Parathyroid adenoma (tissue), 2 donors: ENCODE measurements around the gene USB1.
A peak's percentile ranks its signal among the peaks of the same experiment; 100 is the strongest.

ENCODE experiments used
- H2AFZ ChIP-seq: fragments of 300-600 bp; sonication (generic); one replicate; pipeline ENCODE4 v1.7.0; 2017; ENCODE audit warnings: antibody characterized with exemption, mild to moderate bottlenecking
- H3K27ac ChIP-seq: fragments of 300-600 bp; sonication (generic); one replicate; pipeline ENCODE4 v1.7.0; 2017
- H3K27me3 ChIP-seq: fragments of 300-600 bp; sonication (generic); one replicate; pipeline ENCODE4 v1.7.0; 2017; ENCODE audit warnings: low read length; ENCODE audit not compliant: control insufficient read depth, insufficient read depth
- H3K36me3 ChIP-seq: fragments of 300-600 bp; sonication (generic); one replicate; pipeline ENCODE4 v1.7.0; 2017; ENCODE audit warnings: low read length; ENCODE audit not compliant: control insufficient read depth, insufficient read depth
- H3K4me1 ChIP-seq: fragments of 300-600 bp; sonication (generic); one replicate; pipeline ENCODE4 v1.7.0; 2017; ENCODE audit warnings: control low read depth
- H3K4me2 ChIP-seq: fragments of 300-600 bp; sonication (generic); one replicate; pipeline ENCODE4 v1.7.0; 2017; ENCODE audit warnings: low read length
- H3K4me3 ChIP-seq: fragments of 300-600 bp; sonication (generic); one replicate; pipeline ENCODE4 v1.7.0; 2017; ENCODE audit warnings: low read depth, low read length
- H3K79me2 ChIP-seq: fragments of 300-600 bp; sonication (generic); one replicate; pipeline ENCODE4 v1.7.0; 2017; ENCODE audit warnings: control low read depth
- H3K9ac ChIP-seq: fragments of 300-600 bp; sonication (generic); one replicate; pipeline ENCODE4 v1.7.0; 2017; ENCODE audit warnings: mild to moderate bottlenecking
- H3K9me3 ChIP-seq: fragments of 300-600 bp; sonication (generic); one replicate; pipeline ENCODE4 v1.7.0; 2017; ENCODE audit warnings: low read length; ENCODE audit not compliant: control insufficient read depth
- CTCF ChIP-seq: fragments of 300-600 bp; sonication (generic); IDR thresholded peaks from one replicate; pipeline ENCODE4 v1.7.0; 2017; ENCODE audit warnings: antibody characterized with exemption, mild to moderate bottlenecking
- donor health status: primary hyperparathyroidism.

Gene USB1, protein sequence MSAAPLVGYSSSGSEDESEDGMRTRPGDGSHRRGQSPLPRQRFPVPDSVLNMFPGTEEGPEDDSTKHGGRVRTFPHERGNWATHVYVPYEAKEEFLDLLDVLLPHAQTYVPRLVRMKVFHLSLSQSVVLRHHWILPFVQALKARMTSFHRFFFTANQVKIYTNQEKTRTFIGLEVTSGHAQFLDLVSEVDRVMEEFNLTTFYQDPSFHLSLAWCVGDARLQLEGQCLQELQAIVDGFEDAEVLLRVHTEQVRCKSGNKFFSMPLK

GRCh38 chr16:58000706-58001676 lies at the start of gene USB1:
Gene USB1 (plus strand): TSS chr16:58001407. CDS start chr16:58001484, 77 bp downstream.
- Histone ChIP-seq H3K36me3 (no peaks in the 10 kb centered on the region), H3K4me3 (peak within 1 kb of the TSS; percentile 75), H2AFZ (peak within 1 kb of the TSS; percentile 100), H3K9ac (peak within 1 kb of the TSS; percentile 28), H3K9me3 (no peaks in the 10 kb centered on the region), H3K4me1 (peaks cover 8% of the 10 kb centered on the region), H3K4me2 (peak within 1 kb of the TSS; percentile 89), H3K27me3 (no peaks in the 10 kb centered on the region), H3K79me2 (peaks cover 2% of the 10 kb centered on the region), H3K27ac (peak within 1 kb of the TSS; percentile 84)
- peak; percentile 72 for TF ChIP-seq CTCF

GRCh38 chr16:57952909-57953308 lies 48.3 kb upstream of the USB1 start:
- H3K36me3 ChIP-seq: no peaks in the 10 kb centered on the region
- H3K27ac ChIP-seq: no peak overlapping the region
- no peaks in the 10 kb centered on the region for H3K9me3 ChIP-seq
- H3K4me3 ChIP-seq: no peak overlapping the region
- H3K79me2 ChIP-seq: no peaks in the 10 kb centered on the region
- no peak for TF ChIP-seq CTCF
- H3K4me2 ChIP-seq: no peak overlapping the region
- no peaks in the 10 kb centered on the region for H3K4me1 ChIP-seq
- H2AFZ ChIP-seq: no peak overlapping the region
- H3K9ac ChIP-seq: no peak overlapping the region
- no peaks in the 10 kb centered on the region for H3K27me3 ChIP-seq

DNA sequence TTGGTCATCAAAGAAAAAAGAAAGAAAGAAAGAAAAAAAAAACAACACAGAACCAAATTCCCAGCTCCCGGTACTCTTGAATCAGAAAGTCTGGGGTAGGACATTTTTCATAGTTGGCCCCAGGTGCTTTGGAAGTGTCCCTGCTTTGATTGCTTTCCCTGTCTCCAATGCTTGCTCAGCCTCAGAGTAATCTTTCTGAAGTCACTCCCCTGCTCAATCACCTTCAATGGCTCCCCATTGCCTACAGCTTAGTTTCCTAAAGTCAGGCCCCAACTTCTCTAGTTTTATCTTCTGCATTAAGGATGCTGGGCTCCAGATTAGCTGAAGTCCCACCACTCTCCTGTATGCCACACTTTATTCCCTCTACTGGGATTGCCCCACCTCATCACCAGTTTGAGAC lies 47.4 kb upstream of the USB1 start:
- Histone ChIP-seq H3K4me2 (no peak overlapping the region), H3K27ac (no peak overlapping the region)
- TF ChIP-seq CTCF: no peak

GRCh38 chr16:57955572-57956188 lies 45.5 kb upstream of the USB1 start:
- H3K4me1 ChIP-seq: no peaks in the 10 kb centered on the region
- H3K27ac ChIP-seq: no peak overlapping the region
- H3K36me3 ChIP-seq: no peaks in the 10 kb centered on the region
- no peaks in the 10 kb centered on the region for H3K27me3 ChIP-seq
- peak overlapping the region; percentile 1 for H2AFZ ChIP-seq
- no peak overlapping the region for H3K4me2 ChIP-seq
- H3K9ac ChIP-seq: no peak overlapping the region
- H3K9me3 ChIP-seq: no peaks in the 10 kb centered on the region
- no peaks in the 10 kb centered on the region for H3K79me2 ChIP-seq
- peak; percentile 25 for TF ChIP-seq CTCF
- no peak overlapping the region for H3K4me3 ChIP-seq

More for the DNA sequence above, 47.4 kb upstream of the USB1 start:
- no peak overlapping the region for H3K9ac ChIP-seq
- H3K36me3 ChIP-seq: no peaks in the 10 kb centered on the region
- no peaks in the 10 kb centered on the region for H3K4me1 ChIP-seq
- no peaks in the 10 kb centered on the region for H3K27me3 ChIP-seq
- H3K79me2 ChIP-seq: no peaks in the 10 kb centered on the region
- H3K4me3 ChIP-seq: no peak overlapping the region
- no peak overlapping the region for H2AFZ ChIP-seq
- H3K9me3 ChIP-seq: no peaks in the 10 kb centered on the region
